Midbrain (tissue), 1 donor: ENCODE measurements around the gene MOK.

ENCODE experiments used
- DNase-seq: peaks from one replicate; lab custom pipeline; 2025; lab: John Stamatoyannopoulos, UW

Gene MOK

DNA sequence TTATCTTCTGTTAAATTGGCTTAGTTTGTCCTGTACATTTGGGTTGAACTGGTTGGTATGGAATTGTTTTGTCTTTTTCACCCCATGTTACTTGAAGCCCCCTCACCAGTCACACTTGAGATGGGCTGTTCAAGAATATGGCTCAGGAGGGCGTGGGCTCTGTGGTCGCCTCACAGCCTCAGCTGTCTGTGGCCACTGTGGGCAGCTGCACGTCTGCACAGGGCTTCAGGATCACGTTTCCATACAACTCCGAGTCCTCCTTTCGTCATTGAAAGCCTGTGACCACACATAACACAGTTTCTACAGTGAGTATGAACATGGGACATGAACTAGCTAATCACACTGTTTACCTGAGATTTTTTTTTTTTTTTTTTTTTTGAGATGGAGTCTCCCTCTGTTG lies 81.3 kb downstream of the MOK start:
- no peak for DNase-seq

DNA sequence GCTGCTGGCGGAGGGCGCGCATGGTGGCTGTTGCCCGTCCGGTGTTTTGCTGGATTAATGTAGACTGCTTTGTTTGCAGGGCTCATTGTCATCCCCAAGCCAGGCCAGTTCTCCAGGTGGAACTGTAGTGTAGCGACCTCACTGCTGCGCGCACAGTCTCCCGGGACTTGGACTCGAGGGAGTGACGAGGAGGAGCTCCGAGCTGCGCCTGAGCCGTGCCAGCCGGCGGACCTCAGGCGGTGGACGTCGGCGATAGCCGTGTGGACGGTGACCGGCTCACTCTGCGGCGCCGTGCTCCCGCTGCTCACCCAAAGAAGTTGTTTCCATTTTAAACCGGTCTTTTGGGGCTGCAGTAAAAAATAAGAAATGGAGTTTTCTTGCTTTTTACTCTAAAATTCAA lies 82.2 kb downstream of the MOK start:
- no peak for DNase-seq

DNA sequence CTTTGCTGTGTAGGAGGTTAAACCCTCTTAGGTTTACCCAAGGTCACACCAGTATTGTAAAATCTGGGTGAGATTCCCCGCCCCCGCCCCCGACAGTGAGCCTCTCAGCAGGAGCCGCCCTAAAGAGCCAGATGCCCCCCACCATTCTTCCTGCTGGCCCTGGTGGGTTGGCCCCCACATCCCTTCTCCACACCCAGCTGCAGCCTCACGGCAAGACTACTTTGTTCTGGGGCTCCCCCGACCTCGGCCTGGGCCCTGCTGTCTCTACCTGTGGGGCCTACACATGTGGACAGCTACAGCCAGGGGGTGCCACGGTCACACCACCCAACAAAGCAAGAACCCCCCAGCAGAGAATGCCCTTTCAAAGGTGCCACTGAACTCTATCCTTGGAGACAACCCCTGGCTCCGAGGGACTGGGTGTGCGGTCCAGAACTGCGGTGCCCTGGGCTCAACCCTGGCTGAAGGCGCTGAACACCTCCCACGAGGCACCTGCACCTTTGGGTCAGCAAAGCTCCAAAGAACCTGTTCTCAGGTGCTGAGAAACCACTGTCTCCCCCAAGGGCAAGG lies 82.9 kb downstream of the MOK start:
- no peak for DNase-seq

DNA sequence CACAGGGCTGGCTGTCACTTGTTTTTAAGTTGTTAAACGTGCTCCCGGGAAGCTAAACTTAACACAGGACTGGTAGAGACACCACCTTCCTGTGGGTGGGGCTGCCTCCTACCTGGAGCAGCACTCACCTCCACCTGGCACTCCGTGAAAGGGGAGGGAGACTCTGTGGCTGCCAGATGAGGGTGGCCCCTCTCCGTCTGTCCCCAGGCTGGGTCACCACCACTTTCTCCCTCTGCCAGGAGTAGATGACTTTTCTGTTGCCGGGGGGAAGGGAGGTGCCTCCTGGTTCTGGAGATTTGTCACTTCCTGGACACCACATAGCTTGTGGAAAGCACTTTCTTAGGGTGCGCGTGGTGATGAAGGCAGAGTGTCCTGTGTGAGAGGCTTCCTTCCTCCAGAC lies 83.9 kb downstream of the MOK start:
- no peak for DNase-seq

DNA sequence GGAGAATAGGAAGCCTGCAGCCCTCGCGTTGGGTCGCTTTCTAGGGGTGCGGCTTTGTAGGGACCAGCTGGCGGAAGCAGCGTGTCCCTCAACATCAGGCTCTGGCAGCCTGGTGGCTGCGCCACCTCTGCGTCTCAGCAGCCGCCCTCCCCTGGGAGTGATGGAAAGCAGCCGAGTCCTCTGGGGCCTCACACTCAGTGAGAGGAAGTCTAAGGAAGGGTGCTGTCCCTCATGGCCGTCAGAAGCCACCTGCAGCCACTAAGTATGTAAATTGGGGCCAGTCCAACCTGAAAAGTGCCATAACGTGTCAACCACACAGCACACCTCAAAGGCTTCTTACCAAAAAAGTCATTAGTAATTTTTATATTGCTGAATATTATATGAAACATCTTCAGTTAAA lies 84.9 kb downstream of the MOK start:
- DNase-seq: no peak

DNA sequence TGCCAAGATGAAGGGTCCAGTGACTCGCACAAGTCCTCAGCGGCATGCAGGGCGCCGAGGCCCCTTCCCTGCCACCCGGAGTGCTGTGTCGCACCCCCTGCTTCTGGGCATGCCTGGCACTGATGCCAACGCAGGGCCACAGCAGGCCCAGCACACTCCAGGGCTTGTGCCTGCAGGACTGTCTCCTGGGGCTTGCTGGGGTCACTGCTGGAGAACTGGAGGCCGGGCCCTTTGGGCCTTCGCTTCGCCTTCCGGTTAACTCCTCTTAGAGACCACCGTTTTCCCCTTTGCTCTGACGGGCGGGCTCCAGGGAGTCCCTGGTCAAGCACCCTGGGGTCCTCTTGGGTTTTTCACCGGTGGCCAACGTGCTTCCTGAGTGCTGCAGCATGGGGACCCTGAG lies 85.6 kb downstream of the MOK start:
- DNase-seq: no peak

DNA sequence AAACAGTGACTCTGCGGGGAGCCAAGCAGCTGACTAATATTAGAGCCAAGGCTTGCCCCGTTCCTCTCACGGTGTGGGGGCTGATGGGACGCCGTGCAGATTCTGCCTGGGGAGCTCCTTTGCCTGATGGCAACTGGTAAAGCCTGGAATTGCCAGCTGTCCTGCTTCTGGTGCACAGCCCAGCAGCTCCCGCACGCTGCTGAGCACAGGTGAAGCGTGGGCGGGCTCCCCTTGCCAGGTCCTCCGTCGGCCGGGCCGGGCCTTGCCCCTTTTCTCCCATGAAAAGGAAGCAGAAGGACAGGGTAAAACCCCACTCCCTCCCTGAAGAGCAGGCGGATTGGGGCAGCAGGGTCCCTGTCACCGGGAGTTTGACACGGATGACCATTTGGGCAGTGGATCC lies 86.3 kb downstream of the MOK start:
- DNase-seq: peak; percentile 44

DNA sequence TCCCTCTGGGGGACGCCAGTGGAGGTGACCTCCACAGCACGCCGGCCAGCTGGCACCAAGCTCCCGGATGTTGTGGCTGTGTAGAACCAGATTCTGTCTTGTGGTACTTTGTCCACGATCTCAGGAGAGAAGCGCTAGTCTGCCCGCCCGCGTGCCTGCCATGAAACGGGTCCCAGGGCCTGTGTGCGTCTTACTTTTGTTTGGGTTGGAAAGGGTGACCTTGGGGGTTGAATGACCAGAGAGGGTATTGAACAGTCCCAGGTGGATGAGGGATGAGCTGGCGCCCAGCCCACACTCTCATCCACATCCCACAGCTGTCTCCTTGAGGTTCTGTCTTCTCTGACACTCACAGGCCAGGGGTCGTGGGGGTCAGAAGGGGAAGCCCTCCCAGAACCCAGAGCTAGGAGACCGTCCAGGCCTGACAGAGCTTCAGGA lies 87.0 kb downstream of the MOK start:
- DNase-seq: no peak

DNA sequence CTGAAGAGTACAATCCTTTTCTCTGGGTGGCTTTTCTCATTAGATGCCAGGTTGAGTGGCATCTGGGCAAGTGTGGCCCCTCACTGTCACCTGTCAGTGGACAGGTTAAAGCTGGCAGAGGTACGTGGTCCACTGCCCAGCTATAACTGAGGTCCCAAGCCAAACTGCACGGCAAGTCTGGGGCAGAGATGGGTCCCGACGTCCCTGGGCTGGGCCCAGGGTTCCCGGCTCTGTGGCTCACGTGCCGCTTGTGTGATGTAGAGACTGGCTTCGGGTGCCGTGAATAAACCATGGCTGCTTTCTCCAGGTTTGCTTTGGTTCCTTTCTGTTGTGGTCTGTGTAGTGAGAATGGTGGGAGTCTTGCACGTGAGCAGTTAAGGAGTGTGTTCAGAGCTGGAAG lies 87.6 kb downstream of the MOK start:
- DNase-seq: no peak

DNA sequence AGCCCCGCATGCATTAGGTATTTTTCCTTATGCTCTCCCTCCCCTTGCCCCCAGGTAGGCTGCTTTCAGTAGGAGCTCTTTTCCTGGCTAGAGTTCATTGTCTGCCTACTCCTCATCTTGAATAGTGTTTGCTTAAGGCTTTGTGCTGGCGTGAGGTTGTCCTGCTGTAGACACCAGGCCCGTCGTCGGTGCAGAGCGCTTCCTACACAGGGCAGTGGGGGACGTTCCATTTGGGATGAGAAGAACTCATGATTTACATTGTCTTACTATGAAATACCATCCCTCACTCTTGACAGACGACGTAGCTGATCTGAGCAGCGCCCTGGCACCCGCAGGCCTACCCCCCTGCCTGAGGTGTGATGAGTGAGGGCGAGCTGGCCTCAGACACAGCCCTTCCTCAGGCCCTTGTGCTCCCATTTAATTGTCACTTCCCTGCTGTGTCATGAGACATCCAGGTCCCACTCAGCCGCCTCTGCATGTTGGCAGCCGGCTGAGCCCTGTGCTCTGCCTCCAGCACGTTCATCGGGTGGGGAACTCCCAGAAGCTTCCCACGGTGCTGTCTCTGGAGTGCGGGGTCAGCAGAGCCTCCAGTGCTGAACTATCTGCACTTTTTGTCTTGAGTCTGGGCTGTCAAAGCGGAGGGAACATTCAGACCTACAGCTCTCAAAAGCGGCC lies 89.3 kb downstream of the MOK start:
- DNase-seq: no peak

DNA sequence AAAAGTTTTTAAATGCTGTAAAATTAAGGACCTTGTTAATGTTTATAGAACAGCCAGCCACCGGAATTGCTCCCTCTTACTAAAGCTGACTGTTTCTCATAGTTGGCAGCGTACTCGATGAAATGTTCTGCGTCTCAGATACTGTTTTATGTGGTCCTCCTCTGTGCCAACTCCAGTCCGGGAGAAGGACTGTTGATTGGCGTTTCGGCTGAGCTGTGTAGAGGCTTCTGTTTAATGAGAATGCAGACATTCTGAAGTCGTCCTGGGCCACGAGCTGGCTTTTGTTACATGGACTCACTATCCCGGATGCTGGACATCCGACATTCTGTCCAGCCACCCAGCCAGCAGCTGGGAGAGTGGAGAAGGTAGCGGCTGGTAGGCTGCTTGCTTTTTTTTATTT lies 89.9 kb downstream of the MOK start:
- DNase-seq: peak; percentile 70

DNA sequence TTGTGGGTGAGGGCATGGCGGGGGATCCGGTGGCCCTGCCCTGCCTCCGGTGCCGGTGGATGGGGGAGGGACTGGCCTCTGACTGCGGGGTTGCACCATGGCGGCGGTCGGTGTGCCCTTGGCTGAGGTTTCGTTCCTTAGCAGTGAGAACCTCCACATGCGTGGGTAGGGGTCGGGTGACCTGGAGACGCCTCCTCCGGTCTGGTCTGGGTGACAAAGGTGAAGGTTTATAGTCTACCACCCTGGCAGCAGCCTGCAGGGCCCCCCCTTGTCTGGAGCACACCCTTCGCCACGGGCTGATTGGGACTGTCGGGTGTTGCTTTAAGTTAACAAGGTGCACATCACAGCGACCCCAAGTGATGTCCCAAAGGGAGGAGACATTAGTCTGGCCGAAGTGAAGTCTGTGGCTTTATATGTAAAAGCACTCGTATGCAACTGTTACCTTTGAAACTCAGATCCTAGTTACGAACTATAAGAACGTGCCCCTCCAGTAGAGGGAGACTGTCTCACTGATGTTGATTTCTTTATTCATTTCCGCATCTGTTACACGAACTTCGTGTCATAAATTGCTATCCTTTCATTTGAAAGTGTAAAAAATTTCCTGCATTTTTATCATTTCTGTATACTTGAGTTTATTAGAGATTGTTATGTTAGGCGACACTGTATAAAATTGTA lies 90.8 kb downstream of the MOK start:
- no peak for DNase-seq

DNA sequence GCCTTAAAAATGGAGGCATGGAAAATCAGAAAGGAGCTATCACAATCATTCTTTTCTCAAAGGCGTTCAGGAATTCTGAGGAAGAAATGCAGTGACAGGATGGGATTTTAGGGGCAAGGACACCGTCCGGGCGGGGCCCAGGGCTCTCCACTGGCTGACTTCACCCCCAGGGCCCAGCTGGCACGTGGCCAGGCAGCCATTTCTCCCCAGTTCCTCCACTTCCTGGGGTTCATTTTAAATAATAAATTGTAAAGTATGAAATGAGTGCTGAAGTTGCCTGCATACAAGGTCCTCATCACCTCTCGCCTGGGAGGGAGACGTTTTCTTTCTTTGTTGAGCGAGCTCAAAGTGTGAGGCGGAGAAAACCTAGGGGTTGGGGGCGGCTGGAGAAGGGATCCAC lies 91.5 kb downstream of the MOK start:
- DNase-seq: no peak

DNA sequence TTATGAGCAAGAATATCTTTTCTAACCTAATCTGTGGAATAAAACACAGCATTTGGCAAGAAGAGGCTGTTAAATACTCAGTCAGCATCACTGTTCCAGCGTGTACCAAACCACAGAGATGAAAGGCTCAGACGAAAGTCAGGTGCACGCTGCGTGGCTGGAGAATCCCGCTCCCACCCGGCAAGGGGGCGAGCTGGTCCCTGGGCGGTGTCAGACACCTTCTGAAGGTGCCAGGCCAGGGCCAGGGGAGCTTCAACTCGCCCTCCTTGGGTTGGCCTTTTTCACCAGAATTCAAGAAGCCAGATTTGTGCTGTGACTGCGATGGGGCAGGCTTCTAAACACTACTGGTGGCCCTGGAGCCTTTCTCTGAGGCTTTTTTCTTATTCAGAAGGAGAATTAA lies 92.1 kb downstream of the MOK start:
- DNase-seq: no peak

DNA sequence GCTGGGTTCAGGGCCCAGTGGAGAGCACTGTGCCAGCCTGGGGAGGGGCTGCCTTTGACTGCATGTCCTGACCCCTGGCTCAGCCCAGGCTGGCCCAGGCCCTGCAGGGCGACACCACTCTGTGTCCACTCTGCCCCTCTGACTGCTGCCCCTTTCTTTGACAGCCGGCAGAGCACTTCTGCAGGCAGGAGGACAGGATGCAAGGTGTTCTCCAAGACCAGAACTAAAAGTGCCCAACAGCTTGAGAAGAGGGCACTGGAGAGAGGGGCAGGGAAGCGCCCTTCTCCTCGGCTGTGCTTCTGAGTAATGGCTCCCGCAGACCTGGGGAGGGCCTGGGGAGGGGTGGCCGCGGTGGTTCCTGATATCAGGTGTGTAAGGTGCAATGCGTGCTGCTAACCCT lies 92.6 kb downstream of the MOK start:
- no peak for DNase-seq

DNA sequence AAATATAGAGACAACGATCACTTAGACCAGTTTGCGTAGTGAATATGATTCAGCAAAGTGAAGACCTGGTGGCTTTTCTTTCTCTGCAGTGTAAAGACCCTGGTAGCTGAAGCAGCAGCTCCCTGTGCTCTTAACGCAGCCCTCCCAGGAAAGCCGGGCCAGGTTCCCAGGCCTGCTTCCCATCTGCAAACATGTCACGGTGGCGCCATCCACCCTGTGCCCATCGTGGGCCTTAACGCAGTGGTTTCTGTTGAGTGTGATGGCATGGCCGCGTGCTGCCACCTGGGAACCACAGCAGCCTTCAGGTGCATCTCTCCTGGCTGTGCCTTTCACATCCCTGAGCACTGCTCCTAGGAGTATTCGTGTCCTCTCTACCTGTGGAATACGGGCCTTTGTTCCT lies 93.7 kb downstream of the MOK start:
- DNase-seq: no peak

DNA sequence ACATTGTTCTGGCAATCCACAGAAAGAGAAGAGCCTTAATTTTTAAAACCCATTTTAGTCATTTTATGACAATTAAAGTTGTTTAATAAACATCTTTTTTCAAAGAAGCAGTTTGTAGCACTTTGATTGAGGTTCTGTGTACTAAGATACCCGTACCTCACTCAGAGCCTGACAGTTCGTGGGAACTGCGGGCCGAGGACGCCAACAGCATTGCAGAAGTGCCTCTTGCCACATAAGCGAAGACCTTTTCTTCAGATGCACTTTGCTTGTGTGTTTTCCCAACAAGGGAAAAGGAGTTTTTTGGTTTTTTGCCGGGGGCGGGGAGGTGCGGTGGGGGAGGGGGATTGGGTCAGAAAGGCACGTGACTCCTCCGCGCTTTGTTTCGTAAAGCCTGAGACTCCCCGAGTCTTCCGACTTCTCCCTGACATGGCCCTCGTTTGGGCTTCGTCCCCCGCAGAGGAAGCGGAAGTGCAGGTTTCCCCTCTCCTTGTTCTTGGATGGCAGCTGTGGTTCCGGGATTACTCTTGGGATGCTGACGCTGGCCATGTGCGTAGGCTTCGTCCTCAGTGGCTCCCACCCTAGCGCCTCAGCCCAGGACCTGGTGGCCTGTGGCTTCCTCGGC lies 94.4 kb downstream of the MOK start:
- no peak for DNase-seq

DNA sequence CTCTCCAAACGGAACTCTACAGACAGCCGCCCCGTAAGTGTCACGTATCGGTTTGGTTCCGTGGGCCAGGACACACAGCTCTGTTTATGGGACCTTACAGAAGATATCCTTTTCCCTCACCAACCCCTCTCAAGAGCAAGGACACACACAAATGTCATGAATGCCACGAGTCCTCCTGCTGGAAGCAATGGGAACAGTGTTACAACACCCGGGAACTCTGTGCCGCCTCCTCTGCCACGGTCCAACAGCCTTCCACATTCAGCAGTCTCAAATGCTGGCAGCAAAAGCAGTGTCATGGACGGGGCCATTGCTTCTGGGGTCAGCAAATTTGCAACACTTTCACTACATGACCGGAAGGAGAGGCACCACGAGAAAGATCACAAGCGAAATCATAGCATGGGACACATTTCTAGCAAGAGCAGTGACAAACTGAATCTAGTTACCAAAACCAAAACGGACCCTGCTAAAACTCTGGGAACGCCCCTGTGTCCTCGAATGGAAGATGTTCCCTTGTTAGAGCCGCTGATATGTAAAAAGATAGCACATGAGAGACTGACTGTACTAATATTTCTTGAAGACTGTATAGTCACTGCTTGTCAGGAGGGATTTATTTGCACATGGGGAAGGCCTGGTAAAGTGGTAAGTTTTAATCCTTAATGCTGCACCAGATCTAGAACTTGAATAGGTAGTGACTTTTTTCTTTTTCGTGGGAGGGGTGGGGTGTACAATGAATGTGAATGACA lies 95.6 kb downstream of the MOK start:
- peak; percentile 78 for DNase-seq

DNA sequence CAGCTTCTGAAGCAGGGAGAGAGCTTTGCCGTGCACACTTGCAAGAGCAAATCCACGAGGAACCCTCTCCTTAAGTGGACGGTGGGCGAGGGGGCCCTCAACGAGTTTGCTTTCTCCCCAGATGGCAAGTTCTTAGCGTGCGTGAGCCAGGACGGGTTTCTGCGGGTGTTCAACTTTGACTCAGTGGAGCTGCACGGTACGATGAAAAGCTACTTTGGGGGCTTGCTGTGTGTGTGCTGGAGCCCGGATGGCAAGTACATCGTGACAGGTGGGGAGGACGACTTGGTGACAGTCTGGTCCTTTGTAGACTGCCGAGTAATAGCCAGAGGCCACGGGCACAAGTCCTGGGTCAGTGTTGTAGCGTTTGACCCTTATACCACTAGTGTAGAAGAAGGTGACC lies 96.2 kb downstream of the MOK start:
- DNase-seq: no peak

DNA sequence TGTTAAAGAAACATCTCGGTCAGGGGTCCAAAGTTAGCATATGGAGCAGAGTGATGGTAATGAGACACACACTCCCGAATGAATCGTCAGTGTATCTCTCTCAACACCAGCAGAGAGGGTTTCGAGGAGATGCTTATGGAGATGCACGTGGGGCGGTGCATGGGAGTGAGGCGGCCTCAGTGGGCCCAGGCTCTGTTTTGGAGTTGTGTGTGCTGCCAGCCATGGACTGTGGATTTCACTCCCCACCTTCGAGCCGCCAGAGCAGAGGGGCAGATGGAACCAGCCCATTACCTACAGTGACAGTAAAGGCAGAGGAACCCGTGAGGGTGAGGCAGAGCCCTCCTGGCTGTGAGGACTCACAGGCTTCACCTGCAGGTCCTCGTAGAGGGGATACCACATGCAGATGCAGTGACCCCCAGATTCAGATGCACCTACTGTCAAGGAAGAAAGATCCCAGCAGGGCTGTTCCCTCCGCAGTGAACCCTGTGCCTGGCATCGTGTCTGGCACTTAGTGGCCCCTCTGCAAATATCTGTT lies 97.1 kb downstream of the MOK start:
- DNase-seq: no peak

DNA sequence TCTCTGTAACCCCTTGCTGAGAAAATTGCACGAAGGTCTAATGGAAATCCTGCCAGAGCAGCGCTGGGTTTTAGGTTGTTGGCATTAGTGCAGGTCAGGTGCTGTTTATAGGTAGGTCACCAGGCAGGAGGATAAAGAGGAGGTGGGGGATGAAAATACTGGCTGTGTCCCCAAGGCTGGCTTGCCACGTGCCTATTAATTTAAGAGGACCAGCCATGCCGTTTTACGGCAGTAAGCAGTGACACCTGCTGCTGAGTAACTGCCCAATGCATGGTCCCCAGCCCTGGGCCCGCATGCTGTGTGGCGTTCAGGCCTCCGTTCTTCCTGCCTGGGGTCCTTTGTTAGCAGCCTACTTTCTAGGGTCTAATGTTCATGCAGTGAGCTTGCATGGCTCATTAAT lies 98.0 kb downstream of the MOK start:
- DNase-seq: no peak

DNA sequence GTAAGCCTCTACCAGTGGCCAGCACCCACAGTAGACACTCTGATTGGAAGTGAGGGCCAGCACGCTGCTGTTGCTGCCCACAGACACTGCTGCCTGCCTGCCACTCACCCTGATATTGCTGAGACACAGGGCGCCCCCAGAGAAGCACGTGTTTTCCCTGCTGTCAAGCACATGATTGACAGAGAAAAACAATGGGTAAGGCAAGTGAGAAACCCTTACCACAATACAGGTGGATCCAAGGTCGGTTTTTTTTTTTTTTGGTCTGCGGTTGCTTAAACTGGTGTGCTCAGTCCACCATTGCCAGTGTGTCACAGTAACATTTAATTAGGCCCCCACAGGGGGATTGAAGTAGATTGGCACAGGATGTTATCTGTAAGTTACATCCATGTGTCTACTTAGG lies 99.4 kb downstream of the MOK start:
- DNase-seq: no peak
